GM19099 (cell line): ENCODE data around the gene SPOP.

ENCODE experiments used
- POLR2A ChIP-seq: IDR thresholded peaks from 3 replicates; pipeline ENCODE4 v1.6.1; 2011; ENCODE audit warnings: low read depth; ENCODE audit not compliant: insufficient read length; ENCODE audit errors: extremely low read depth

SPOP gene

GRCh38 chr17:49552070-49552751 lies 125.7 kb downstream of the SPOP start:
- TF ChIP-seq POLR2A: no peak

GRCh38 chr17:49551221-49552069 lies 126.5 kb downstream of the SPOP start:
- no peak for TF ChIP-seq POLR2A

DNA sequence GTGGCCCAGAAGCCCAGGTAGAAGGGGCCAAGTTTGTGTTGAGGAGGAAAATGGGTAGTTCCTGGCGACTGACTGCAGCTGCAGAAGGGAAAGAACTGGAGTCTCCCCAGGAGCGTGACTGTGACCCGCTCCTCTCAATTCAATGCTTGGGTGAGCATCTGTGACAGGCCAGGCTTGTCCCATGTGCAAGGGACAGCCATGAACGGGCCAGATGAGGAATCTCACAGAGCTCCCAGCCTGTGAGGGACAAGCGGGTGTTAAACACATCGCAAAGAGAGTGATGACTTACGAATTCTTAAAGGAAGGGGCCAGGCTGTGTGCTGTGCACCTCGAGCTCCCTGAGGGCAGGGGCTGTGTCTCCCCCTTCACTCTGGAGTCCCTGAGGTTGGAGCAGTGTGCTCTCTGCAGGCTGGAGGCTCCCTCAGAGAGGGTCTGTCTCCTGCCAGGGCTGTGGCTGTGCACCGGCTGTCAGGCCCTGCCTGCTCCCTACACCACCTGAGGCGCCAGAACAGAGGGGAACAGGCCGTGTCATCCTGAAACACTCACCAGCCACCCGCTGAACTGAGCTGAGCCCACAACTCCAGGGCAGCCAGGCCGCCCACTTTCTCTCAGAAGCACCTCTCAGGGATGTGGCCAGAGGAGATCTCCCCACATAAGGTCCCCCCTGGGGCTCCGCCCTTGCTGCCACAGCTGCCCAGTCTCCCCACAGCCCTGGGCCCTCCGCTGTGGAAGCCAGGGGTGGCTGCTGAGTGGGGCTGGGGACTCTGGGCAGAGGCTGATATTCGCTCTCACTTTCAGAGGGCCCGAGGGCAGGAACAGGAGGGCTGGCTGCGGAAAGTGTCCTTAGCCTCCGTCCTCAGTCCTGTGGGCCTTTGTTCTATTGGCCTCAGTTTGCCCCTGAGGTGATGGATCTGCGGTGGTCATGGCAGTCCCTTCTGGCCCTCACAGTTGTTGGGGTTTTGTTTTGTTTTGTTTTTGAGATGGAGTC lies 127.9 kb downstream of the SPOP start:
- TF ChIP-seq POLR2A: no peak

- TF ChIP-seq POLR2A: no peak
Measured at GRCh38 chr17:49549311-49549605, 128.6 kb downstream of the SPOP start.
